ENCODE data around the gene JPH3. TPM values are rescaled to one million over a fixed set of nuclear protein-coding genes. Genes with fewer than 3 reads are reported as not detected.
A peak's percentile ranks its signal among the peaks of the same experiment; 100 is the strongest.

The JPH3 gene
- total RNA-seq, 2 donors from 2014 or later, result 37.0 to 39.1 TPM

- 71 to 91% methylated on average over 1 to 4 of the region's 4 CpGs for WGBS, 2 experiments (ENCODE audit: insufficient coverage in 1 of 2, insufficient read length in 1 of 2)
- Mint-ChIP-seq H3K4me1 (peaks cover 5% of the 10 kb centered on the region), H3K4me3 (no peak overlapping the region), H3K36me3 (ENCODE audit: low read depth) (no peaks in the 10 kb centered on the region), H3K27ac (no peak overlapping the region), H3K27me3 (ENCODE audit: insufficient read depth) (no peaks in the 10 kb centered on the region), H3K9me3 (no peaks in the 10 kb centered on the region)
- Histone ChIP-seq H3K4me3 (ENCODE audit: low read length) (no peak overlapping the region), H3K27me3 (ENCODE audit: control insufficient read depth, insufficient read depth, low read length, poor library complexity, severe bottlenecking) (no peaks in the 10 kb centered on the region), H3K36me3 (ENCODE audit: control insufficient read depth, insufficient read depth, low read length) (no peaks in the 10 kb centered on the region), H3K9me3 (ENCODE audit: control insufficient read depth, low read length) (no peaks in the 10 kb centered on the region), H3K4me1 (ENCODE audit: control insufficient read depth, insufficient read depth, low read length) (no peaks in the 10 kb centered on the region), H3K27ac (ENCODE audit: low read depth, low read length) (no peak overlapping the region), H3K9ac (ENCODE audit: extremely low read depth, low read length, poor library complexity, severe bottlenecking) (no peak overlapping the region)
- TF ChIP-seq, protein P1, sequence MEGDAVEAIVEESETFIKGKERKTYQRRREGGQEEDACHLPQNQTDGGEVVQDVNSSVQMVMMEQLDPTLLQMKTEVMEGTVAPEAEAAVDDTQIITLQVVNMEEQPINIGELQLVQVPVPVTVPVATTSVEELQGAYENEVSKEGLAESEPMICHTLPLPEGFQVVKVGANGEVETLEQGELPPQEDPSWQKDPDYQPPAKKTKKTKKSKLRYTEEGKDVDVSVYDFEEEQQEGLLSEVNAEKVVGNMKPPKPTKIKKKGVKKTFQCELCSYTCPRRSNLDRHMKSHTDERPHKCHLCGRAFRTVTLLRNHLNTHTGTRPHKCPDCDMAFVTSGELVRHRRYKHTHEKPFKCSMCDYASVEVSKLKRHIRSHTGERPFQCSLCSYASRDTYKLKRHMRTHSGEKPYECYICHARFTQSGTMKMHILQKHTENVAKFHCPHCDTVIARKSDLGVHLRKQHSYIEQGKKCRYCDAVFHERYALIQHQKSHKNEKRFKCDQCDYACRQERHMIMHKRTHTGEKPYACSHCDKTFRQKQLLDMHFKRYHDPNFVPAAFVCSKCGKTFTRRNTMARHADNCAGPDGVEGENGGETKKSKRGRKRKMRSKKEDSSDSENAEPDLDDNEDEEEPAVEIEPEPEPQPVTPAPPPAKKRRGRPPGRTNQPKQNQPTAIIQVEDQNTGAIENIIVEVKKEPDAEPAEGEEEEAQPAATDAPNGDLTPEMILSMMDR (conservative IDR thresholded peaks at IDR 0.05), result no peak
- DNase-seq, result no peak
Observed at GRCh38 chr16:87579691-87580090, 22.6 kb upstream of the JPH3 start.

- no peak for DNase-seq
- TF ChIP-seq, protein P1 (conservative IDR thresholded peaks at IDR 0.05), result no peak
- H3K4me1 Mint-ChIP-seq, result no peaks in the 10 kb centered on the region
- no peaks in the 10 kb centered on the region for H3K9me3 ChIP-seq (ENCODE audit: control insufficient read depth, low read length)
- H3K27ac Mint-ChIP-seq, result no peak overlapping the region
- H3K9ac ChIP-seq (ENCODE audit: extremely low read depth, low read length, poor library complexity, severe bottlenecking), result no peak overlapping the region
- WGBS, 2 experiments (ENCODE audit: insufficient coverage in 1 of 2, insufficient read length in 1 of 2), result 80 to 88% methylated on average over 1 to 4 of the region's 4 CpGs
- no peak overlapping the region for H3K27ac ChIP-seq (ENCODE audit: low read depth, low read length)
- no peaks in the 10 kb centered on the region for H3K36me3 Mint-ChIP-seq (ENCODE audit: low read depth)
- H3K4me3 ChIP-seq (ENCODE audit: low read length), result no peak overlapping the region
- H3K9me3 Mint-ChIP-seq, result no peaks in the 10 kb centered on the region
- H3K27me3 Mint-ChIP-seq (ENCODE audit: insufficient read depth), result no peaks in the 10 kb centered on the region
- H3K4me1 ChIP-seq (ENCODE audit: control insufficient read depth, insufficient read depth, low read length), result no peaks in the 10 kb centered on the region
- no peak overlapping the region for H3K4me3 Mint-ChIP-seq
- no peaks in the 10 kb centered on the region for H3K27me3 ChIP-seq (ENCODE audit: control insufficient read depth, insufficient read depth, low read length, poor library complexity, severe bottlenecking)
- no peaks in the 10 kb centered on the region for H3K36me3 ChIP-seq (ENCODE audit: control insufficient read depth, insufficient read depth, low read length)
Observed at GRCh38 chr16:87580855-87581261, 21.4 kb upstream of the JPH3 start.

GRCh38 chr16:87581857-87582215, 20.5 kb upstream of the JPH3 start:
- H3K9ac ChIP-seq (ENCODE audit: extremely low read depth, low read length, poor library complexity, severe bottlenecking), result no peak overlapping the region
- no peak overlapping the region for H3K4me3 ChIP-seq (ENCODE audit: low read length)
- Mint-ChIP-seq H3K4me1 (no peaks in the 10 kb centered on the region), H3K27ac (no peak overlapping the region), H3K9me3 (no peaks in the 10 kb centered on the region), H3K4me3 (no peak overlapping the region), H3K27me3 (ENCODE audit: insufficient read depth) (no peaks in the 10 kb centered on the region), H3K36me3 (ENCODE audit: low read depth) (no peaks in the 10 kb centered on the region)
- H3K4me1 ChIP-seq (ENCODE audit: control insufficient read depth, insufficient read depth, low read length), result no peaks in the 10 kb centered on the region
- H3K27me3 ChIP-seq (ENCODE audit: control insufficient read depth, insufficient read depth, low read length, poor library complexity, severe bottlenecking), result no peaks in the 10 kb centered on the region
- no peaks in the 10 kb centered on the region for H3K36me3 ChIP-seq (ENCODE audit: control insufficient read depth, insufficient read depth, low read length)
- TF ChIP-seq, protein P1 (conservative IDR thresholded peaks at IDR 0.05), result no peak
- H3K9me3 ChIP-seq (ENCODE audit: control insufficient read depth, low read length), result no peaks in the 10 kb centered on the region
- DNase-seq, result no peak
- 90 to 97% methylated on average over 2 to 7 of the region's 7 CpGs for WGBS, 2 experiments (ENCODE audit: insufficient coverage in 1 of 2, insufficient read length in 1 of 2)
- H3K27ac ChIP-seq (ENCODE audit: low read depth, low read length), result peak overlapping the region; percentile 54

Measured in endodermal cell (in vitro differentiated cells).